NOMO-1 treated with DMSO at 0.1 percent for 48 hours (cell line): ENCODE data around the gene FBN1.

Experiments
- DNase-seq: peaks from one replicate; lab custom pipeline; 2025; ENCODE audit not compliant: unreplicated experiment; lab: John Stamatoyannopoulos, UW

The FBN1 gene

GRCh38 chr15:48653216-48653615, 7.7 kb upstream of the FBN1 start:
- DNase-seq, result no peak

GRCh38 chr15:48652510-48653076, 7.1 kb upstream of the FBN1 start:
- DNase-seq, result no peak

GRCh38 chr15:48650931-48651330, 5.4 kb upstream of the FBN1 start:
- DNase-seq, result no peak

DNA sequence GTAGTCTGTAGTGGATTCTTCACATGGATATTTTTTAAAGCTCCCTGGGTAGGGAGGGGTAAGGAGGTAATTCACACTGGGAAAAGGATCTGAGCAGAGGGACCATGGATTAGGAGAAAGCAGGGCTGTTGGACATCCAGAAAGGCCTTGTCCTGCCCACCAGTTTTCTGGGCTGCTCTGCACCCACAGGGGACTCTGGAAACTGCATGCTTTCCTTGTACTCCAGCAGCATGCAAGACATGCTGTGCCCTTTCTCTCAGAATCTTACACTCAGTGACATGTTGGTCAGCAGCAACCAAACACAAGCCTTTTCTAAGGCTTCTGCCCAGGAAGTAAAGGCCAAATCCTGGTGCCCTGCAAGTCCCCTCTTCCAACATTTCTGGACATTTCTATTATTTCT, 2.5 kb upstream of the FBN1 start:
- DNase-seq, result no peak

GRCh38 chr15:48646331-48646730, 822 bp upstream of the FBN1 start:
- DNase-seq, result no peak

- no peak for DNase-seq
These were observed 517 bp downstream of the FBN1 start for GRCh38 chr15:48644827-48645557.

- DNase-seq, result no peak
These were observed 1.1 kb downstream of the FBN1 start for GRCh38 chr15:48644467-48644826.

DNA sequence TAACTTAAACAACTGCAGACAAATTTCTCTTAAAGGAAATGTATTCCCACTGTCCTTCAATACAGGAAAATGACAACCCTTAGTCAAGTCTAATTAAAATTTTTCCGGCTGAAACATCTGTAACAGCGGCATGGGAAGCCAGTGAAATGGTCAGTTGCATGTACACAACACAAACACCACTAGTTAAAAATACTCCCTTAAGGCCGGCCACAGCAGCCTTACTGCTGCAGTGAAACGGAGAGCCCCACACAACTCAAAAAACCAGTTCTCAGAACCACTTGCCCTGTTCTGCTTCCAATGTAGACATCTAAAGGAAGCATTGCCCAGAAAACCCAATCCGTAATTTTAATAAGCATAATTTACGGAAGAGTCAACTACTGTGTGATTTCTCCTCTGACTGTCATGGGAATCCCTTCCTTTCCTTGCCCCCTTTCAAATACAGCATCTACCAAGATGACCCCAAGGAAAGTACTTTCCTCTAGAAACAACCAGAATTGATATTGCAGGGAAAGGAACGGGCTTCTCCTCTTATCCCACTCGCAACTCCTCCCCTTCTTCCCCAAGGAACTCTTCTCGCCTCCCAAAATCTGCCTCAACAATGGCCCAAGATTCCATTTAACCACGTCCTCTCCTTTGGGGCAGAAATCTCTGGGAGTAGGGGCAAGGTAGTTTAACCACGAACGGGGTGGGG, 1.6 kb downstream of the FBN1 start:
- no peak for DNase-seq

DNA sequence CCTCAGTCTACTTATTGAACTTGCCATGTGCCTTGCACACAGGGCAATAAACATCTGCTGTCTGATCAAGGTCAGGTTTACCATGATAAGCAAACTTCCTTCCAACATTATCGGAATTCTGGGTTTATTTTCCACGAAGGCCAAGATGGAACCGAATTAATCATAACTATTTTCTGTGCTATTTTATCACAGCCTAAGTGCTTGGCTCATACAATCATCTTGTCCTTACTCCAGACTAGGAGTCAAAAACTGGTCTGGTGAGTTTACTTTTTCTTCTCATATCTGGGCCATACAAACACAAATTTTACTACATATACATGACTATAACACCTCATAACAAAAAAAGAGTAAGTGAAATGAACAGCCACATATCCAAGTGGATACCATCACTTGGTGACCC, 2.3 kb downstream of the FBN1 start:
- DNase-seq, result no peak

GRCh38 chr15:48642795-48643194, 2.7 kb downstream of the FBN1 start:
- DNase-seq, result no peak

- no peak for DNase-seq
These were observed 4.1 kb downstream of the FBN1 start for GRCh38 chr15:48641416-48641815.

DNA sequence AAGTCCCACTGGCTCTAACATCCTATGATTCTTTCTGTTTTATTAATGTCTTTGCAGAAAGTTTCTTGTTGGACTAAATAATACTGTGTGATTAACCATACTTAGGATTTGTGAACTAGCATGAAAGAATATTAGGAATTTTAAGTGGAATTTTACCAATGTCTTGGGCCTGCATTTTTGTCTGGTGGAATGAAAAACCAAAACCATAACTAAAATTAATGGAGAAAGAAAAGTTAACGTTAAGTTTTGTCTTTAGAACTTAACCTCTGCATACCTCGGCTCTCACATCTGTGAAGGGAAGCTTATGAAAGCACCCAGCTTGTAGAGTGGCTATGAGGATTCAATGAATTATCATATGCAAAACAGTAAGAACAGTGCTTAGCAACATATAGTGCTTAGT, 6.5 kb downstream of the FBN1 start:
- no peak for DNase-seq

- no peak for DNase-seq
These were observed 7.9 kb downstream of the FBN1 start for GRCh38 chr15:48637639-48638038.

DNA sequence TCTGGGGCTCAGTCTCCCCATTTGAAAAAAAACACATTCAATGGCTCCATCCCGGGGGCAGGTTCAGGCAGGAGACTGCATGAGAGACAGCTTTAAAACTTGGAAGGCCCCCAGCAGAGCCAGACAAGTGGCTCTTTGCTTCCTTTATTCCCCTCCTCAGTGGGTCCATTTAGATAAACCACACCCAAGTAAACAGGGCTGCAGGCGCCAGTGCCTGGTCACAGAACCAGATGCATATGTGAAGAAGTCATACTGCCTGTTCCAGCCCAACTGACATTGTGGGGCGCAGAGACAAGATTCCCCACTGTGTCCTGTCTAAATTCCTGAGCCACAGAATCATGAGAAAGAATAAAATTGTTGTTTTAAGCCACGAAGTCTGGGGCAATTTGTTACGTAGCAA, 9.0 kb downstream of the FBN1 start:
- DNase-seq, result no peak

DNA sequence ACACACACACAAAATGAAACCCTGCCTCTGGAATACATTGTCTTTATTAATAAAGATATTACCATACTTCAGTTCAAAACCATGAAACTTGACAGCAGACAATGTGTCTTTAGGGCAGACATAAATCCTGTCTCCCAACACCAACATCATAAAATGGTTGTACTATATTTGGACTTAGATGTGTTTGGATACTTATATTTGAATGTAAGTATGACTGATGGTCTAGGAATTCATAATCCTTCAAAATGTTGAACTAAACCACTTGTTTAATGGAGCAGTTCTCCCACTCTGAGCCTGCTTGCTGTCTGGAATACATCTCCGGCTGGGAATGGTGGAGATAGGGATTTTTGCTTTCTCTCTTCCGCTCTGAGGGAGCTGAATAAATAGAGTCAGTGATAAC, 10.6 kb downstream of the FBN1 start:
- no peak for DNase-seq

- no peak for DNase-seq
These were observed 11.4 kb downstream of the FBN1 start for GRCh38 chr15:48634096-48634495.

GRCh38 chr15:48632651-48633050, 12.9 kb downstream of the FBN1 start:
- DNase-seq, result no peak

DNA sequence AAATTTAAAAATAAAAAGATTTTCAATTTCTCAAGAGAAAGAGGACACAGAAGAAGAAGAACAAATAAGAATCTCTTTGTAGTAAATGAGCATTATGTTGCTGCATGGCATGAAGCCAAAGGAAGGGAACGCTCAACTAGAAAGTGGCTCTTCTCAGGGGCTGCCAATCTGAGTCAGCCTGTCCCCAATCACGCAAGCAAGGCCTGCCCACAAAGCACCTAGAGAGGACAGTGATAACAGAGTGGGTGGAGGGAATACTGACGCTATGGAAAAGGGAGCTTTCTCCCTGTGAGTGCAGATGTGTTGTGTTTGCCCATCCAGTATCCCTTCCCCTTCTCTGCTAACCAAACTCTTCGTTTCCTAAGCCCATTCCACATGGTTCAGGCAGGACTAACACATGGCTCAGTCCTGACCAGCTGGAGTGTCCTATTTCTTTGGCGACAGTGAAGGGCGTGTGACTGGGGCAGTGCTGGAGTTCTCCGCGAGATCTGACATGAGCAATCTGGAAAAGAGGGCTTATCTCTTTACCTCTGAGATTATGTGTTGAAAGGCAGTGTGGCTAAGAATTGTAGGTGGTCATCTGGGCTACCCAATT, 14.2 kb downstream of the FBN1 start:
- no peak for DNase-seq

- no peak for DNase-seq
These were observed 15.3 kb downstream of the FBN1 start for GRCh38 chr15:48630245-48630644.

DNA sequence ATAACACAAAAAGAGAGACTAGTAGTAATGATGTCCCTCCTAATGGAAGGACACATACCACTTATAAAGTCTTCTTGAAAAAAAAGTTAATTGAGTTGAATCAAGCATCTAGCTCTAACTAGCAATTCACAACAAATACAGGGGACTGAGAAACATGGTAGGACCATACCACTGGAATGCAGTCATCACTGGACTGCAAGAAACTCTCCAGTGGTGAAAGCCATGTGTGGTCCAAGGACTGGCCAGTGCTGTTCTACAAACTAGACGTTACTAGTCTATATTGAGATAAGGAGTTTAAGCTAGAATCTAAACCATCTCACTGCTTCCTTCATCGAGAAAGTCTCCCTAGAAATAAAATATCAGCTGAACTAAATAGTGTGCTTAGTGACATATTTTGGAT, 16.7 kb downstream of the FBN1 start:
- DNase-seq, result no peak

DNA sequence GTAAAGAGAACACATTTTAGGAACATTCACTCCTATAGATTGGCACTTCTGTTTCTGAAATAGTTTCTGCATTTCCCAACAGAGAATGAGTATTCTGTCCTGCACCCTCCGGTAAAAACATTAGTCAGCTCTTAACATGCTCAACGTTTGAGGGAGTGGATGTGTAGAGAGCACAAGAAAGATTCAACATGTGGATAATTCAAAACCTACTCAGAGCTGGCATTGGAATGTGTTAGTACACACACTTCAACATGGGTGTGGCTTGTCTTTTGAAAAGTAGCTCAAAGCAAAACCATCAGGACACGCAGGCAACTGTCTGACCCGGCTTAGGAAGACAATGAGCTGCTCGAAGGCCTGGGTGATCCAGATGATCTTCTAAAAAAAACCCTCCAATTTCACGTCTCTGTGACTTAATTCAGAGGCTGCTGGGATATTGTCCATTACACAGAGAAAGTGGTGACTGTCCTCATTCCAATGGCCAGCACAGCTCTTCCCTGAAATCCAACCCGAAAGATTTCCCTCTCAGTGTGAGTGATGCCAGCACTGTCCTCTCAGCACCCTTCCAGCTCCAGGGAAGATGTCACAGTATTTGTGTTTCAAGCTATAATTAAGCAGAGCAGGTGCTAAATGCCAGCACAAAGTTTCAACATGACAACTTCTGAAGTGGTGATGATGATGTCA, 18.1 kb downstream of the FBN1 start:
- DNase-seq, result no peak

DNA sequence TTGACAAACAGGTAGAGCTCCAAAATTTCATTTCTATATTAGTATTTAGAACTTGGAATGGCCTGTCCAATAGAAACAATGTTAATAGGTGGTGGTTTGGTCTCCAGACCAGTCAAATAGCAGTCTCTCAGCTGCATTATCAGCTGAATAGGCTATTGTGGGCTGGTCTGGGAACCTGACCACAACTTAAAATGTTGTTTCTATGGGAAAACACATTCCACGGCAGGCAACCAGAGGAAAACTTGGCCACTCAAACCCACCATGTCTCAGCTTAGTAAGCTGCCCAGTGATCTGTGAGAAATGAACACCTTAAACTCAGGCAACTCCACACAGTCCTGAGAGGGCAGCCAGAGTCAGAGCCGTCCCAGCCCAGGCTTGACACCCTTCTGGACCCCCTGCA, 20.4 kb downstream of the FBN1 start:
- no peak for DNase-seq
